Activated CD4-positive, CD25-positive, alpha-beta regulatory T cell treated with anti-CD3 and anti-CD28 coated beads, Interleukin-2, amount 50 U/mL, for 72 hours (primary cell): Measurements from ENCODE around the gene TMEM59L.
"Not testable (repeated sequence)": the region's sequence is repeated elsewhere in the genome, so short reads cannot be mapped to it uniquely, and the experiment has no call there.

ENCODE experiments used
- DNase-seq: peaks from one replicate; pipeline ENCODE4 v3.0.0; 2021

TMEM59L gene

DNA sequence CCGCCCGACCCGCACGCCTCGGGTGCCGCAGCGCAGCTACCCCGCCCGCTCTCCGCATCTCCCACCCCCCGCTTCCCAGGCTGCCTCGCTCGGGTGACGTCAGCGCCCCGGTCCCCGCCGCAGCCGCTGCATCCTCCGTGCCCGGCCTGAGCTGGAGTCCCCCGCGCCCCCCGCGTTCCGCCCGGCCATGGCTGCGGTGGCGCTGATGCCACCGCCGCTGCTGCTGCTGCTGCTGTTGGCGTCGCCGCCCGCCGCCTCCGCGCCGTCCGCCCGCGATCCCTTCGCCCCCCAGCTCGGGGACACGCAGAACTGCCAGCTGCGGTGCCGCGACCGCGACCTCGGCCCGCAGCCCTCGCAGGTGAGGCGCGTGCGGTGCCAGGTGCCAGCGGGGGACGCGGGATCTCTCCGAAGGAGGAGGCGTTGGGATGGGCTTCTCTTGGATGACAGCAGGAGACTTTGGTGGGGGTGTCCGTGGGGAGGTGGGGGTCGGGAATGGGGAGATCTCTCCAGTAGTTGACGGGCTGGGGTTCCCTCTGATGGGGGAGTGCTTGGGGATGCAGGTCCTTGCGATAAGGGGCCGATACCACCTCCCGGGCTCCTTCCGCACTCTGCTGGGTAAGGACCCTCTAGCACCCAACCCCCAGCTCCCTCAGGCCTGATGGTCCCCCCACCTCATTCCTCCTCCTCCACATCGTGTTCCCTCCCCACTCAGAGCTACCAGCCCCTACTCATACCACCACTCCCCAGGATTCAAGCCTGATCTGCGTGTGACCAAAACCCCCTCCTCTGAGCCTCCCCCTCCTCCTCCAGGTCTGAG lies at the start of gene TMEM59L:
TSS of gene TMEM59L (plus strand) at position 99 of the 817 bp plus-strand sequence. CDS start at position 188, 89 bp downstream.
- DNase-seq: no peak

DNA sequence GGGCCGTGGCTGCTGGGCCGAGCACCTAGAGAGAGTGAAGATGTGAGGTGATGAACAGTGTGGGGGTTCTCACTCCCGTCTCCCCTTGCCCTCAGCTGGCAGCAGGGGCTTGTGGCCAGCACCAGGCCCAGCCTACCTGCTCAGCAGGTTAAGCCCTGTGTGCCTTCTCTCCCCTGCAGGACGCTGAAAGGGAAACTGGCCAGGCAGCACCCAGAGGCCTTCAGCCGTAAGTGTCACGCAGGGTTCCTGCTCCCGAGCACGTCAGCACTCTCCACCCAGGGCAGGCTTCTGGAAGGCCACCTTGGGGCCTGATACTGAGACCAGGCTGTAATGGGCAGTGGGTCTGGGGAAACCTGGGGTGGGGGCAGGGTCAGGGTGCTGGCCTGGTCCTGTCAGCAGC lies 45.7 kb upstream of the TMEM59L start:
- DNase-seq: no peak

DNA sequence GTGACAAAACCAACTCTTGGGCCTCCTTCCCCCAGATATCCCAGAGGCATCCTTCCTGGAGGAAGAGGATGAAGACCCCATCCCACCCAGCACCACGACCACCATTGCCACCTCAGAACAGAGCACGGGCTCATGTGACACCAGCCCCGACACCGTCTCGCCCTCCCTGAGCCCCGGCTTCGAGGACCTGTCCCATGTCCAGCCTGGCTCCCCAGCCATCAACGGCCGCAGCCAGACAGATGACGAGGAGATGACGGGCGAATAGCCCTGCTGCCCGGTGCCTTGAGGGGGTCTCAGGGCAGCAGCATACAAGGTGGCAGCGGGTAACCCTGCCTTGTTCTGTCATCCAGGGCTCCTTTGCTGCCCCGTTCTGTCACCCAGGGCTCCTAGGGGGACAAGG lies 44.3 kb upstream of the TMEM59L start:
- no peak for DNase-seq

DNA sequence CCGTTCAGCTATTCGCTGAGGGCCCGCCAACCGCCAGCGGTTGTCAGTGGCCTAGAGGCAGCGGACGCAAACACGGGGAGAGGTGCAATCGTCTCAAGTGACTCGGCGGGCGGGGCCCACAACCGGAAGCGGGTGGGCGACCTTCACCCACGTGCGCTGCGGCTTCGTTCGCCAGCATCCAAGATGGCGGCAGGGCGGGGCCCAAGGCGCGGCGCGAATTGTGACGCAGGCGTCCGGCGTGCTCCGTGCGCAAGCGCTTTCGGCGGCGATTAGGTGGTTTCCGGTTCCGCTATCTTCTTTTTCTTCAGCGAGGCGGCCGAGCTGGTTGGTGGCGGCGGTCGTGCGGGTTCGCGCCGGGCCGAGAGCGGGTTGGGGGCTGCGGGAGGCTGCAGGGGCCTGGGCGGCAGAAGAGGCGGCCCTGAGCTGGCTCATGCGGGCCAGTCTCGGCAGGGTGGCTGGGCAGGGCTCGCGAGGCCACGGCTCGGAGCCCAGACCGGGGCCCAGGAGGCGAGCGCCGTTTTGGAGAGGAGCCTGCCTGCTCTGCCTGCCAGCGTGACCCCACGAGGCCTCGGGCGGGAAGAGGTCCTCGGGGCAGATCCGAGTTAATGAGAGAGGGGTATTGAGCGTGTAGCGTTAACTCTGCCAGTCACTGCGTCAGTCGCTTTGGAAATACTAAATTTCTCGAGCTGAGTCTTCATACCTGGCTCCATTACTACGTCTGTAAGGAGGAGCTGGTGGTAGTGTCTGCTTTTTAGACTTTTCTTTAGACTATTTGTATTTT lies 40.9 kb upstream of the TMEM59L start, which contains the start of gene UBA52:
TSS of gene UBA52 (plus strand) at position 294 of the 781 bp plus-strand sequence. CDS start 1,444 bp downstream, outside the sequence.
- DNase-seq: peak; percentile 99

DNA sequence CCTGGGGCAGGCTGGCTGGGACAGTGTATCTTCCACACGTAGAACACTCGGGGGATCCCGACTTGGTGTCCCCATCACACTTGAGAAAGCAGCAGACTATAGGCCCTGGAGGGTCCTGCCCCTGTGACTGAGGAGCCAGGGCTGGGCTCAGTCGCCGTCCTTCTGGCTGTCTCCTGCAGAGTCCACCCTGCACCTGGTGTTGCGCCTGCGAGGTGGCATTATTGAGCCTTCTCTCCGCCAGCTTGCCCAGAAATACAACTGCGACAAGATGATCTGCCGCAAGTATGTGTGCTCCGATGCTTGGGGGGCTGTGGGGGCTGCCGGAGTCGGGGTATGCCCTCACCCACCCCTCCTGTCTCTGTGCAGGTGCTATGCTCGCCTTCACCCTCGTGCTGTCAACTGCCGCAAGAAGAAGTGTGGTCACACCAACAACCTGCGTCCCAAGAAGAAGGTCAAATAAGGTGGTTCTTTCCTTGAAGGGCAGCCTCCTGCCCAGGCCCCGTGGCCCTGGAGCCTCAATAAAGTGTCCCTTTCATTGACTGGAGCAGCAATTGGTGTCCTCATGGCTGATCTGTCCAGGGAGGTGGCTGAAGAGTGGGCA lies 37.9 kb upstream of the TMEM59L start:
- no peak for DNase-seq

DNA sequence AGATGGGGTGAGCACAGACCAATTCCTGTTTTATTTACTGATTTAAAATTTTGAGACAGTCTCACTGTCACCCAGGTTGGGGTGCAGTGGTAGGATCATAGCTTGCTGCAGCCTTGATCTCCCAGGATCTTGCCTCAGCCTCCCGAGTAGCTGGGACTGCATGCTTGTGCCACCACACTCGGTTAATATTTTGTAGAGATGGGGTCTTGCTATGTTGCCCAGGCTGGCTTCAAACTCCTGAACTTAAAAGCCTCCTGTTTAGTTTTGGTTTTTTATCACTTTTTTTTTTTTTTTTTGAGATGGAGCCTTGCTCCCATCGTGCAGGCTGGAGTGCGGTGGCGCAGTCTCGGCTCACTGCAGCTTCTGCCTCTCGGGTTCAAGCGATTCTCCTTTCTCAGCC lies 36.3 kb upstream of the TMEM59L start:
- DNase-seq: no peak

DNA sequence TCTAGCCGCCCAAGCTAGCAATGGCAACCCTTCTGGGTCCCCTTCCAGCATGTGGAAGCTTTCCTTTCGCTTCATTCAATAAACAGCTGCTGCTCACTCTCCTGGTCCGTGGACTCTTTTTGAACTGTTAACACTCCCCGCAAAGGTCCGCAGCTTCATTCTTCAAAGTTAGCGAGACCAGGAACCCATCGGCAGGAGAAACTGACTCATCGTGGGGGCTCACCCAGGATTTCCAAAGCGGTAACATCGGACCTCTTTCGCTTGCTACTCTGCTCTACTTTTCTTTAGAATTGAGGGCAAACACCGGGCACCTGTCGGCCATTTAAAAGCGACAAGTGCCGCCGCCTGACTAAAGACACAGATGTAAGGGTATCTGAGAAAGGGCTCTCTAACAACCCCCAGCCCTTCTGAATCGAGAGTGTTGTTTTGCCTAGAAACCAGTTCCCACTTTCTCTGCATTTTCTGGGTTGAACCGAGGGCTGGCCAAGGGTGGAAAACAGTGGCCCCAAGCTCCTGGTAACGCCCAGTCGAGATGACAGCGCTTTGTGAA lies 35.2 kb upstream of the TMEM59L start:
- DNase-seq: no peak

DNA sequence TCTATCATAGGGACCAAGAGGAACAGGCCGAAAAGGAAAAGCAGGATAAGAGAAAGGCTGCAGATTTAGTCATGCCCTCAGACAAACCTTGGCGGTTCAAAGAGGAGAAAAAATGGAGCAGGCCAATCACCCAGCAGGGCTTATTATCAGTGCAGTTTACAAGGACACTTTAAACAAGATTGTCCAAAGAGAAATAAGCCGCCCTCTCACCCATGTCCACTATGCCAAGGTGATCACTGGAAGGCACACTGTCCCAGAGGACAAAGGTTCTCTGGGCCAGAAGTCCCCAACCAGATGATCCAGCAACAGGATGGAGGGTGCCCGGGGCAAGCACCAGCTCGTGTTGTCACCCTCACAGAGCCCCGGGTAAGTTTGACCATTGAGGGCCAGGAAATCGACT lies 32.4 kb upstream of the TMEM59L start:
- no peak for DNase-seq

DNA sequence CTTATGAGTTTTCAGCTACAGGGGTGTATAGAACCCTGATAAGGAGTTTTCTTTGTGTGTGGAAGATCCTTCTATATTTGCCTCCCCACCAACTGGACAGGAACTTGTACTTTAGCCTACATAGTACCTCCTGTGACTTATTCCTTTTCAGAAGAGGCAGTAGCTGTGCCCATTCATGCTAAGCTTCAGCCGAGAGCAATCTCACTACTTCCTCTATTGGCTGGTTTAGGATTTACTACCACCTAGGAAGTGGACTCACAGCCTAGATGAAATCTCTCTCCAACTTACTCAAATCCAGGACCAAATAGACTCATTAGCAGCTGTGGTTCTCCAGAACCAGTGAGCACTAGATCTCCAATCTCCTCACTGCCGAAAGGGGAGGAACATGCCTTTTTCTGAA lies 26.4 kb upstream of the TMEM59L start:
- no peak for DNase-seq

DNA sequence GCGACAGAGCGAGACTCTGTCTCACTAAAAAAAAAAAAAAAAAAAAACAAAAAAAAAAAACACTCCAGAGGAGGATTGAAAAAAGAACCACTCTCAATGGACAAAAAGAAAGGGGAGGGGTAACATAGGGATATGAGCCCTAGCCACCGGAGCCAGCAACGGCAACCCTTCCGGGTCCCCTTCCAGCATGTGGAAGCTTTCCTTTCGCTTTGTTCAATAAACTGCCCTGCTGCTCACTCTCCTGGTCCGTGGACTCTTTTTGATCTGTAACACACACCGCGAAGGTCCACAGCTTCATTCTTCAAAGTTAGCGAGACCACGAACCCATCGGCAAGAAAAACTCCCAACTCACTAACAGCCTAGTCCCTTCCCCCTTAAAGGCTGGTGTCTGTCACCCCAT lies 25.1 kb upstream of the TMEM59L start:
- no peak for DNase-seq

DNA sequence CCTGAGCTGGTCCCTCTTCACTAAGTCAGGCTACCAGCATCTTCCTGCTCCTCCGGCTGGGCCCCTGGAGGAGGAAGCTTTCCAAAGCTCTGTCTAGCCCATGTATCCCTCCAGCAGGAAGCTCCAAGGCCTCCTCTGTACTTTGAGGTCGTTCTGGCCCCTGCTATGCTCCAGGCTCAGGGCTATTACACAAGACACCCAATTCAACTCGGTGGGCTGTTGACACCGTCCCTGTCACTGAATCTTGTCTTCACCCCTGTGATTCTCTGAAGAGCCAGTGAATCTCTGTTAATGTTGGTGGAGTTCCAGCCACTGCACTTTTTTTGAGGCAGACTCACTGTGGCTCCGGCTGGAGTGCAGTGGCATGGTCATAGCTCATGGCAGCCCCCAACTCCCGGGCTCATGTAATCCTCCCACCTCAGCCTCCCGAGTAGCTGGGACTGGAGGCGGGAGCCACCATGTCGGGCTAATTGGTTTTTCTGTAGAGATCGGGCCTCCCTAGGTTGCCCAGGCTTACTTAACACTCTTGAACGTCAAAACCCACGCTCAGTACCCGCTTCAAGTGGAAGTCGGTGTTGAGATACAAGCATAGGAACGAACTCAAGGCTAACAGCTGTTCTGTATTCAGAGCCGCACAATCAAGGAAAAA lies 24.6 kb upstream of the TMEM59L start:
- no peak for DNase-seq

DNA sequence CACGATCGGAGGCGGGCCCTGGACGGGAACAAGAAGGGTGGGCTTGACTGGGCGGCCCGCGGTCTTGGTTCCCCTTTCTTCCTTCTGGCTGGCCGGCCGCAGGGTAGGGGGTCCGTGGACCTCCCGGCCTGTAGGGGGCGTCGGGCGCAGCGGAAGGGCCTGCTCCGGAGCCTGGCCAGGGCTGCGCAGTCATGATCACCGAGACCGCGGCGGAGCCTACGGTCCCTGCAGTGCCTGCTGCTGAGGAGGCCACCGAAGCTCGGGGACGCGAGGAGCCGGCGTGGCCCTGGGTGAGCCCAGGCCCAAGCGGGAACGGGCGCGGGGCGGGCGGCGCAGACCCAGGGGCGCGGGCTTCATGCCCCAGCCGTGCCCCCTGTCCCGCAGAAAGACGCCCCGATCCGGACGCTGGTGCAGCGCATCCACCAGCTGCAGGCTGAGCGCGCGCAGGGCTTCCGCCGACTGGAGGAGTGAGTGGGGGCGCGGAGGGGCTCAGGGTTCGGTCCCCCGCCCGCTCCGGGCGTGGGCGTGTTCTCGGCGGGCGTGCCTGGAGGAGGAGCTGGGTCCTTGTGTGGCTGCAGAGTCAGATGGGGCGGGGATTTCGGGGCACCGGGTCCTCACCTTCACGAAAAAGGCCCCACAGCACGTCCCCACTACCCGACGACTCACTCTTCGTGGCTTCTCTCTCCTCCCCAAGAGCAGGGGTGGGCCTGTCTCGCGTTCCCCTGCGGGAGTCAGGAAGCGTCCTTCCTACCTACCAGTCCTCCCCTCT lies 23.9 kb upstream of the TMEM59L start, which contains the start of gene REX1BD:
TSS of gene REX1BD (plus strand) at position 188 of the 769 bp plus-strand sequence. CDS start at position 192, 4 bp downstream.
- peak; percentile 86 for DNase-seq

DNA sequence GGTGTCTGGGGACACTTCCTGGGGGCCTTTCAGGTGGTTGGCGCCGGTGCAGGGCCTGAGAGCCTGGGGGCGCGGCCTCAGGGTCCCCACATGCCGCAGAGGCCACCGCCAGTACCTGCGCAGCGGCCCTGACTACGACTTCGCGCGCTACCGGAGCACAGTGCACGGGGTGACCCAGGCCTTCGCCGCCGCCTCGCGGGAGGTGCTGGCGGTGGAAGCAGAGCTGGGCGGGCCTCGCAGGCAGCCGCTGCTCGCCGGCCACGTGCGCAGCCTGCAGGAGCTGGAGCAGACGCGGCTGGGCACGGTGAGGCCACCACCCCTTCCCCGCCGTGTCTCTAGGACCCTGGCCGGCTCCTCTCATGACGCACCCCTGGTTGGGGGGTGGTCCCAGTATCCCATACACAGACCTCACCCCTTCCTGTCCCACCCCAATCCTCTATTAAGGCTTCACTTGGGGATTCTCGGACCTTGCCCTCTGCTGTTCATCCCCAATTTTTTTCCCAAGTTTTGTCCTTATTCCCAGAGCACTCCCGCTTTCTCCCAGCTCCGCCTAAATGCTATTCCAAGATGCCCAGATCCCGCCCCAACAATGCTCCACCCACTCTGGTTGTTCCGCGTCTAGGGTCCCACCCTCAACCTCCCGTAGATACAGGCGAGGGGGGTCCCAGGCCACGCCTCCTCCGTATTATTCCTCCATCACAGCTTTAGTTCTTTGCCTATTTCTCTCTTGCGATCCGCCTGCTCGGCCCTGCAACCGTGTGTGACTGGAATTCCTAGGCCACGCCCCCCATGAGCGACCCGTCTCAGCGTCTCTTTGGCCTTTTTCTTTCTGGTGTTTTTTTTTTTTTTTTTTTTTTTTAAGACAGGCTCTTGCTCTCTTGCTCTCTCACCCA lies 23.0 kb upstream of the TMEM59L start:
- DNase-seq: peak; percentile 73

DNA sequence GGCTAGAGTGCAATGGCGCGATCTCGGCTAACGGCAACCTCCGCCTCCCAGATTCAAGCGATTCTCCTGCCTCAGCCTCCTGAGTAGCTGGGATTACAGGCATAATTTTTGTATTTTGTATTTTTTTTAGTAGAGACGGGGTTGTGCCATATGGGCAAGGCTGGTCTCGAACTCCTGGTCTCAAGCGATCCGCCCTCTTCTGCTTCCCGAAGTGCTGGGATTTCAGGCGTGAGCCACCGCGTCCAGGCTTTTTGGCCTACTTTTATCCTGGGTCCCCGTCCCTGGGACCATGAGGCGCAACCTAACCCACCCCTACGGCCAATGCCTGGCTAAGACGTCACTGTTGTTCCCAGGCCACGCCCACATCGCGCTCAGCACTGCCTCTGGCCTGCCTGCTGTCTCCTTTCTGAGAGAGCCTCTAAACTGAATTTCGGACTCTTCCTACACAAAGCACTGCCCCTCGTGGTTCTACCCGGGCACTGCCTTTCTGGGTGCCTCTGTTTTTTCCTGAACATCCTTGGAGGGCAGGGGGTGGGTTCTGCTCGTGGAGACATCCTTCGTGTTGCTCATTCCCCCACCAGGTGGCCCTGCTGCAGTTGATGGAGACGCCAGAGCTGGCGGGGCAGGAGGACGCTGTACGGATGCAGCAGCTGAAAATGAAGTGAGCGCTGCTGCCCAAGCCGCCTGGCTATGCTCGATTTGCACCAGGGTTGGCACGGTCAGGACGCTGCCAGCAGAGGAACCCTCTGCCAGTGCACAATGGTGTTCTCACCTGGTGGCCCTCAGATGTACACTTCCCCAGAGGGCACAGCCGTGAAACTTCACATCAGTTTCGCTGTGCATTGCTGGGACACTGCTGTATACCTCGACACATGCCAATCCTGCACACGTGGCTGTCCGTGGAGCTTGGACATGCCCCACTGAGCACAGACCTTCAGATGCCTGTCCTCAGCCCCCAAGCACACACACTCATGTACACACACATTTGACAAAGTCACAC lies 22.1 kb upstream of the TMEM59L start:
- no peak for DNase-seq

DNA sequence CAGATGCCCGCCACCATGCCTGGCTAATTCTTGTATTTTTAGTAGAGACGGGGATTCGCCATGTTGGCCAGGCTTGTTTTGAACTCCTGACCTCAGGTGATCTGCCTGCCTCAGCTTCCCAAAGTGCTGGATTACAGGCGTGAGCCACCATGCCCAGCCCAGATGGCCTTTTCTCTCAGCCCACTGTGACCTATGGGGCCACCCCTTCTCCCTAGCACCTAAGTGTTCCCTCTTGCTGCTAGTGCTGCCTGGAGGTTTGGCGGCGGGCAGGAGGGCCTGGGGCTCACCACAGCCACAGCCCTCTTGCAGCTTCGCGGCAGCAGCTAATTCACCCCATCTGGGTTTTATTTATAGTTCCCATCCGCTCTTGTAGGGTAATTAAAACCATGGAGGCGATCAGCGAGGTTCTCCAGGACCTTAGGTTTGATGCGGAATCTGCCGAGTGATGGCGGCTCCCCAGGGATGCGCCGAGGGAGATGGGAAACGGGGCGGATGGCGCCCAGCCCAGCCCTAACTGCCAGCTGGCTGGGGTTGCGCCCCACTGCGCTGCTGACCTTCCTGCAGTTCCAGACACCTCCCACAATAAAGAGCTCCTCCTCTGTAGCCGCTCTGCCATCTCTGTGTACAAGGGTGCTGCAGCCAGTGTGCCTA lies 20.8 kb upstream of the TMEM59L start:
- no peak for DNase-seq

DNA sequence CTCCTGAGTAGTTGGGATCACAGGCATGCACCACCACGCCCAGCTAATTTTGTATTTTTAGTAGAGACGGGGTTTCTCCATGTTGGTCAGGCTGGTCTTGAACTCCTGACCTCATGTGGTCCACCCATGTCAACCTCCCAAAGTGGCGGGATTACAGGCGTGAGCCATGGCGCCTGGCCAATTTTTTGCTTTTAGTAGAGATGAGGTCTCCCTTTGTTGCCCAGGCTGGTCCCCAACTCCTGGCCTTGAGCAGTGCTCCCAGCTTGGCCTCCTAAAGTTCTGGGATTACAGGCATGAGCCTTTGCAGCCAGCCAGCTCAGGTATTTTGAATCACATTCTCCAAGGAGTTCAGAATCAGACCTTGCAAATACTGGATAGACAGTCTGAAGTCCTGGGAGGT lies 19.9 kb upstream of the TMEM59L start:
- not testable (repeated sequence) for DNase-seq

DNA sequence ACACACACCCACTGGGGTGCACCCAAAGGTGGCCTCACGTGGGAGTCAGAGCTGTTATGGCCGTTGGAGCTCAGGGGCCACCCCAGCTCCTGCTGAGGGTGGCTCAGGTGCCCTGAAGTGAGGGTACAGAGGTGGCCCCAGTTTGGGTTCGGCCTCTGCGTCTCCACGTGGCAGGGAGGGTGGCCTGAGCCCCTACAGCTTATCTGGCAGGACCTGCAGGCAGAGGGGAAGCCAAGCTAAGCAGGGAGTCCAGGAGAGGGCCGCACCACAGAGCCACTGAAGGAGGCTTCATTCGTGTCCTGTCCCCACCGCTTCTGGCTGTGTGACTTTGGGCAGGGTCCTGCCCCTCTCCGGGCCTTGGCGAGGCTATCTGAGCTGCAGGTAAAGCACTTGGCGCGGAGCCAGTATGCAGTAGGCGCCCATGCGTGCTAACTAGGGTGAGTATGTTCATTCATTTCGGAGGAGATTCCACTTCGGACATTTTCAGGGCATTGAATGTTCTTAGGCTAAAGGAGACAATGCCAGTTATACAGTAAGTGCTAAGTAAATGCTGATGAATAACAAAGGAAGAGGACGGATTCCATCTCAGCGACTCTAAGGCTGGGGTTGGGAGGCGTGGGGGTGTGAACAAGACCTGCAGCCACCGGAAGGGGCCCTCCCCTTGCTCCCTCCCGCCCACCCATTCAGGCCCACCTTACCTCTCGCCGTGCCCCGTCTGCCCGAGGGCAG lies 19.1 kb upstream of the TMEM59L start:
- DNase-seq: no peak
